Neural cell (in vitro differentiated cells): ENCODE data around the gene KRTAP10-9. TPM values are rescaled to one million over a fixed set of nuclear protein-coding genes. Genes with fewer than 3 reads are reported as not detected.
"Not testable (repeated sequence)": the region's sequence is repeated elsewhere in the genome, so short reads cannot be mapped to it uniquely, and the experiment has no call there.

ENCODE experiments used
- H2AFZ ChIP-seq: fragments of 200-600, 300-800 bp; sonication (generic), shearing (Covaris generic); 2 replicates; pipeline ENCODE4 v1.6.0; 2014; ENCODE audit warnings: low read depth, mild to moderate bottlenecking, antibody characterized with exemption, low read length, moderate library complexity
- H3F3A ChIP-seq: fragments of 200-600 bp; shearing (Covaris generic); 2 replicates; pipeline ENCODE4 v1.6.1; 2016; ENCODE audit warnings: mild to moderate bottlenecking, moderate library complexity, mixed read lengths, antibody characterized with exemption, low read length; ENCODE audit not compliant: insufficient read depth, poor library complexity, severe bottlenecking
- H3K27ac ChIP-seq: fragments of 200-600, 300-800 bp; sonication (generic), shearing (Covaris generic); 2 replicates; pipeline ENCODE4 v1.5.1; 2014; ENCODE audit warnings: mild to moderate bottlenecking, low read length, moderate library complexity
- H3K27me3 ChIP-seq: fragments of 300-800, 200-600 bp; sonication (generic), shearing (Covaris generic); 2 replicates; pipeline ENCODE4 v1.6.0; 2014; ENCODE audit warnings: mild to moderate bottlenecking, low read depth, low read length, moderate library complexity; ENCODE audit not compliant: insufficient read depth
- H3K36me3 ChIP-seq: fragments of 300-800, 200-600 bp; sonication (generic), shearing (Covaris generic); 2 replicates; pipeline ENCODE4 v1.5.1; 2014; ENCODE audit warnings: mild to moderate bottlenecking, antibody characterized with exemption, low read length, moderate library complexity; ENCODE audit not compliant: insufficient read depth
- H3K4me2 ChIP-seq: fragments of 300-800, 200-600 bp; sonication (generic), shearing (Covaris generic); 2 replicates; pipeline ENCODE4 v1.6.0; 2014; ENCODE audit warnings: mild to moderate bottlenecking, low read length
- H3K4me3 ChIP-seq: fragments of 300-800, 200-600 bp; sonication (generic), shearing (Covaris generic); 2 replicates; pipeline ENCODE4 v1.5.1; 2014; ENCODE audit warnings: mild to moderate bottlenecking, low read length, moderate library complexity
- H3K79me2 ChIP-seq: fragments of 200-600 bp; shearing (Covaris generic); replicated peaks from 2 replicates; pipeline ENCODE4 v1.6.0; 2014; ENCODE audit warnings: mild to moderate bottlenecking, low read length, moderate library complexity; ENCODE audit not compliant: insufficient read depth
- H3K9ac ChIP-seq: fragments of 300-800, 200-600 bp; sonication (generic), shearing (Covaris generic); 2 replicates; pipeline ENCODE4 v1.6.1; 2016; ENCODE audit warnings: mild to moderate bottlenecking, low read length, mixed read lengths
- H3K9me2 ChIP-seq: fragments of 200-600 bp; shearing (Covaris generic); 2 replicates; pipeline ENCODE4 v1.6.1; 2016; ENCODE audit warnings: mild to moderate bottlenecking, low read length, mixed read lengths; ENCODE audit not compliant: insufficient read depth
- H3K9me3 ChIP-seq: fragments of 200-600, 300-800 bp; sonication (generic), shearing (Covaris generic); 2 replicates; pipeline ENCODE4 v1.6.1; 2016; ENCODE audit warnings: mild to moderate bottlenecking, mixed run types, low read length, moderate library complexity, mixed read lengths
- H4K20me1 ChIP-seq: fragments of 200-600 bp; shearing (Covaris generic); 2 replicates; pipeline ENCODE4 v1.6.1; 2016; ENCODE audit warnings: mild to moderate bottlenecking, mixed run types; ENCODE audit not compliant: insufficient read depth
- EZH2 ChIP-seq: fragments of 200-600, 300-800 bp; shearing (Covaris generic), sonication (generic); IDR thresholded peaks from 2 replicates; pipeline ENCODE4 v1.6.1; 2014; ENCODE audit warnings: antibody characterized with exemption, low read length, borderline replicate concordance, mild to moderate bottlenecking; ENCODE audit not compliant: insufficient read depth, poor library complexity, severe bottlenecking
- MXI1 ChIP-seq: fragments of 450-650 bp; conservative IDR thresholded peaks from 2 replicates; pipeline ENCODE4 v1.6.1; 2014; ENCODE audit warnings: antibody characterized with exemption, mild to moderate bottlenecking; ENCODE audit not compliant: poor library complexity, severe bottlenecking
- POLR2AphosphoS5 ChIP-seq: IDR thresholded peaks from 2 replicates; pipeline ENCODE4 v1.6.1; 2012
- SMC3 ChIP-seq: fragments of 450-650 bp; conservative IDR thresholded peaks from 2 replicates; pipeline ENCODE4 v1.6.1; 2014; ENCODE audit warnings: antibody characterized with exemption, mild to moderate bottlenecking, moderate library complexity; ENCODE audit not compliant: poor library complexity
- polyA plus RNA-seq: library from polyadenylated mRNA; depleted of rRNA; stranded (reverse); fragments of >200 nt; gene quantifications from 2 replicates; pipeline ENCODE4 v1.2.3, GENCODE V29; 2014
- TF ChIP-seq, protein P1 (sequence below): fragments of 450-650 bp; IDR thresholded peaks from 2 replicates; pipeline ENCODE4 v1.5.1; 2014; ENCODE audit warnings: antibody characterized with exemption, mild to moderate bottlenecking, moderate library complexity; ENCODE audit not compliant: poor library complexity, severe bottlenecking
- TF ChIP-seq, protein P2 (sequence below): IDR thresholded peaks from 2 replicates; pipeline ENCODE4 v1.6.1; 2012; ENCODE audit warnings: borderline replicate concordance

The KRTAP10-9 gene
- polyA plus RNA-seq, 1 donor from 2014 or later = not detected

DNA sequence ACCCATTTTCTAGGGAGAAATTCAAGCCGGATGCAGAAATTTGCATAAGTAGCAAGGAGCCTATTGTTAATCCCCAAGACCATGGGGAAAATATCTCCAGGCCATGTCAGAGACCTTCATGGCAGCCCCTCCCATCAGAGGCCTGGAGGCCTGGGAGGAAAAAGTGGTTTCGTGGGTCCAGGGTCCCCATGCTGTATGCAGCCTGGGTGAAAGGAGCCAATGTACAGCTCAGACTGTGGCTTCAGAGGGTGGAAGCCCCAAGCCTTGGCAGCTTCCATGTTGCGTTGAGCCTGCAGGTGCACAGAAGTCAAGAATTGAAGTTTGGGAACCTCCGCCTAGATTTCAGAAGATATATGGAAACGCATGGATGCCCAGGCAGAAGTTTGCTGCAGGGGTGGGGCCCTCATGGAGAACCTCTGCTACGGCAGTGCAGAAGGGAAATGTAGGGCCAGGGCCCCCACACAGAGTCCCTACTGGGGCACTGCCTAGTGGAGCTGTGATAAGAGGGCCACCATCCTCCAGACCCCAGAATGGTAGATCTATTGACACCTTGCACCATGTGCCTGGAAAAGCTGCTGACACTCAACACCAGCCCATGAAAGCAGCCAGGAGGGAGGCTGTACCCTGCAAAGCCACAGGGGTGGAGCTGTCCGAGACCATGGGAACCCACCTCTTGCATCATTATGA lies 16.6 kb upstream of the KRTAP10-9 start:
- not testable (repeated sequence) for H2AFZ ChIP-seq, H4K20me1 ChIP-seq, H3K27me3 ChIP-seq, H3K36me3 ChIP-seq, H3K79me2 ChIP-seq, H3K4me3 ChIP-seq, H3K4me2 ChIP-seq, H3K9me2 ChIP-seq, H3K27ac ChIP-seq, H3K9ac ChIP-seq, H3F3A ChIP-seq, H3K9me3 ChIP-seq

DNA sequence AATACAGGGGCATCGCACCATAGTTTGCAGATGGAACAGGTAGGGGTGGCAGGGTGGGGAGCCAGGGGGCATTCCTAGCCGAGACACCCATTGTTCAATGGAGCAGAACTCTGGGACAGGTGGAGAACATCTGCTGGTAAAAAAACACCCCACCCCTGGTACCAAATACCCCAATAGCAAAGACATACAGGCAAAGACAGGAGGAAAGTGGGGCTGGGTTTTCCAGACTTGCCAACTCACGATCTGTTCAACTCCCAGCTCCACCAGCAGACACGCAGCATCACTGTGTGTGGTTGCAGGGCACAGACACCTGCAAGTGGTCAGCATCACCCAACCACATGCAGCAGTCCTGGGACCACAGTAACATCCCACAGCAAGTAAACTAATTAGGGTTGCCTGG lies 15.3 kb upstream of the KRTAP10-9 start:
- no peaks in the 10 kb centered on the region for H4K20me1 ChIP-seq
- H3K9ac ChIP-seq = no peak overlapping the region
- H3K9me3 ChIP-seq = no peaks in the 10 kb centered on the region
- H3K36me3 ChIP-seq = no peaks in the 10 kb centered on the region
- no peaks in the 10 kb centered on the region for H3K9me2 ChIP-seq
- no peaks in the 10 kb centered on the region for H3K27me3 ChIP-seq
- no peaks in the 10 kb centered on the region for H3K79me2 ChIP-seq
- no peaks in the 10 kb centered on the region for H3F3A ChIP-seq
- no peak overlapping the region for H2AFZ ChIP-seq
- H3K4me3 ChIP-seq = no peak overlapping the region
- H3K27ac ChIP-seq = no peak overlapping the region
- no peak for TF ChIP-seq POLR2AphosphoS5
- TF ChIP-seq SMC3 = no peak
- TF ChIP-seq, protein P1, sequence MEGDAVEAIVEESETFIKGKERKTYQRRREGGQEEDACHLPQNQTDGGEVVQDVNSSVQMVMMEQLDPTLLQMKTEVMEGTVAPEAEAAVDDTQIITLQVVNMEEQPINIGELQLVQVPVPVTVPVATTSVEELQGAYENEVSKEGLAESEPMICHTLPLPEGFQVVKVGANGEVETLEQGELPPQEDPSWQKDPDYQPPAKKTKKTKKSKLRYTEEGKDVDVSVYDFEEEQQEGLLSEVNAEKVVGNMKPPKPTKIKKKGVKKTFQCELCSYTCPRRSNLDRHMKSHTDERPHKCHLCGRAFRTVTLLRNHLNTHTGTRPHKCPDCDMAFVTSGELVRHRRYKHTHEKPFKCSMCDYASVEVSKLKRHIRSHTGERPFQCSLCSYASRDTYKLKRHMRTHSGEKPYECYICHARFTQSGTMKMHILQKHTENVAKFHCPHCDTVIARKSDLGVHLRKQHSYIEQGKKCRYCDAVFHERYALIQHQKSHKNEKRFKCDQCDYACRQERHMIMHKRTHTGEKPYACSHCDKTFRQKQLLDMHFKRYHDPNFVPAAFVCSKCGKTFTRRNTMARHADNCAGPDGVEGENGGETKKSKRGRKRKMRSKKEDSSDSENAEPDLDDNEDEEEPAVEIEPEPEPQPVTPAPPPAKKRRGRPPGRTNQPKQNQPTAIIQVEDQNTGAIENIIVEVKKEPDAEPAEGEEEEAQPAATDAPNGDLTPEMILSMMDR = no peak
- TF ChIP-seq, protein P2, sequence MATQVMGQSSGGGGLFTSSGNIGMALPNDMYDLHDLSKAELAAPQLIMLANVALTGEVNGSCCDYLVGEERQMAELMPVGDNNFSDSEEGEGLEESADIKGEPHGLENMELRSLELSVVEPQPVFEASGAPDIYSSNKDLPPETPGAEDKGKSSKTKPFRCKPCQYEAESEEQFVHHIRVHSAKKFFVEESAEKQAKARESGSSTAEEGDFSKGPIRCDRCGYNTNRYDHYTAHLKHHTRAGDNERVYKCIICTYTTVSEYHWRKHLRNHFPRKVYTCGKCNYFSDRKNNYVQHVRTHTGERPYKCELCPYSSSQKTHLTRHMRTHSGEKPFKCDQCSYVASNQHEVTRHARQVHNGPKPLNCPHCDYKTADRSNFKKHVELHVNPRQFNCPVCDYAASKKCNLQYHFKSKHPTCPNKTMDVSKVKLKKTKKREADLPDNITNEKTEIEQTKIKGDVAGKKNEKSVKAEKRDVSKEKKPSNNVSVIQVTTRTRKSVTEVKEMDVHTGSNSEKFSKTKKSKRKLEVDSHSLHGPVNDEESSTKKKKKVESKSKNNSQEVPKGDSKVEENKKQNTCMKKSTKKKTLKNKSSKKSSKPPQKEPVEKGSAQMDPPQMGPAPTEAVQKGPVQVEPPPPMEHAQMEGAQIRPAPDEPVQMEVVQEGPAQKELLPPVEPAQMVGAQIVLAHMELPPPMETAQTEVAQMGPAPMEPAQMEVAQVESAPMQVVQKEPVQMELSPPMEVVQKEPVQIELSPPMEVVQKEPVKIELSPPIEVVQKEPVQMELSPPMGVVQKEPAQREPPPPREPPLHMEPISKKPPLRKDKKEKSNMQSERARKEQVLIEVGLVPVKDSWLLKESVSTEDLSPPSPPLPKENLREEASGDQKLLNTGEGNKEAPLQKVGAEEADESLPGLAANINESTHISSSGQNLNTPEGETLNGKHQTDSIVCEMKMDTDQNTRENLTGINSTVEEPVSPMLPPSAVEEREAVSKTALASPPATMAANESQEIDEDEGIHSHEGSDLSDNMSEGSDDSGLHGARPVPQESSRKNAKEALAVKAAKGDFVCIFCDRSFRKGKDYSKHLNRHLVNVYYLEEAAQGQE = no peak
- TF ChIP-seq MXI1 = no peak
- no peak overlapping the region for H3K4me2 ChIP-seq

GRCh38 chr21:44612029-44612486 lies 14.8 kb upstream of the KRTAP10-9 start, which contains the start of gene KRTAP10-8:
TSS of gene KRTAP10-8 (plus strand) at chr21:44612079. CDS start at chr21:44612101, 22 bp downstream.
- Histone ChIP-seq H3K9ac (no peak within 1 kb of the TSS), H3F3A (no peaks in the 10 kb centered on the region), H3K36me3 (no peaks in the 10 kb centered on the region), H3K27me3 (no peaks in the 10 kb centered on the region), H3K9me2 (no peaks in the 10 kb centered on the region), H3K4me3 (no peak within 1 kb of the TSS), H3K79me2 (no peaks in the 10 kb centered on the region), H3K27ac (no peak within 1 kb of the TSS), H3K9me3 (no peaks in the 10 kb centered on the region), H3K4me2 (no peak within 1 kb of the TSS), H2AFZ (no peak within 1 kb of the TSS), H4K20me1 (no peaks in the 10 kb centered on the region)
- TF ChIP-seq EZH2 = no peak
